Gastroesophageal sphincter (tissue), 4 donors: ENCODE data around the gene STARD9. TPM values are rescaled to one million over a fixed set of nuclear protein-coding genes. Genes with fewer than 3 reads are reported as not detected.

ENCODE experiments used
- ATAC-seq: fragments of 150-250 bp; one replicate; pipeline ENCODE4 v1.9.1; 2016; ENCODE audit warnings: mild to moderate bottlenecking, moderate library complexity
- H3K27ac ChIP-seq, 4 donors: fragments of 200-600 bp; sonication (generic) in 3 of 4; 1 replicate in 3 of 4; 2 replicates in 1 of 4; pipeline ENCODE4 v1.5.1; 2016 to 2019
- H3K27me3 ChIP-seq: fragments of 200-600 bp; sonication (generic); one replicate; pipeline ENCODE4 v1.5.1; 2019
- H3K36me3 ChIP-seq, 2 donors: fragments of 200-600 bp; sonication (generic); one replicate each; pipeline ENCODE4 v1.5.1; 2019; ENCODE audit warnings: control low read depth in 1 of 2
- H3K4me1 ChIP-seq, 3 donors: fragments of 200-600 bp; sonication (generic); 1 replicate in 2 of 3; 2 replicates in 1 of 3; pipeline ENCODE4 v1.5.1; 2016 to 2019; ENCODE audit warnings: control low read depth in 2 of 3
- H3K4me3 ChIP-seq, 2 donors: fragments of 200-600 bp; sonication (generic); one replicate each; pipeline ENCODE4 v1.5.1; 2019; ENCODE audit warnings: mild to moderate bottlenecking in 1 of 2, moderate library complexity in 1 of 2
- H3K9me3 ChIP-seq, 3 donors: fragments of 200-600 bp; sonication (generic); one replicate each; pipeline ENCODE4 v1.5.1; 2017 to 2019; ENCODE audit warnings: control low read depth in 2 of 3
- EP300 ChIP-seq: sonication (generic); formaldehyde crosslinking; IDR thresholded peaks from one replicate; pipeline ENCODE4 v1.6.1; 2017; ENCODE audit warnings: antibody characterized with exemption, mild to moderate bottlenecking
- POLR2A ChIP-seq, 2 donors: fragments of 450-650 bp; IDR thresholded peaks; one replicate each; pipeline ENCODE4 v1.6.1; 2017; ENCODE audit warnings: antibody characterized with exemption in 2 of 2, mild to moderate bottlenecking in 2 of 2, moderate library complexity in 1 of 2
- POLR2AphosphoS5 ChIP-seq: sonication (generic); formaldehyde crosslinking; IDR thresholded peaks from one replicate; pipeline ENCODE4 v1.6.1; 2017; ENCODE audit warnings: antibody characterized with exemption
- WGBS, 2 donors: methylation state at CpG; one replicate each; pipeline ENCODE4 v1.1.5; 2018; ENCODE audit warnings: low coverage in 1 of 2; 5-methylcytosine and 5-hydroxymethylcytosine counted together
- total RNA-seq, 4 donors: library from RNA; depleted of rRNA; stranded (reverse); fragments of >200 nt; gene quantifications; one replicate each; pipeline ENCODE4 v1.1.0, GENCODE V29; 2016
- TF ChIP-seq, protein P1 (sequence below), 4 experiments: fragments of 200-600 bp in 2 of 4; fragments of 450-650 bp in 2 of 4; sonication (generic) in 1 of 4; IDR thresholded peaks; one replicate each; pipeline ENCODE4 v1.5.1; 2017 to 2019; ENCODE audit warnings: antibody characterized with exemption in 4 of 4, mild to moderate bottlenecking in 2 of 4, moderate library complexity in 2 of 4

STARD9 gene
- 10 to 100 TPM; 15.5 to 78.4 (median 29.1) TPM for total RNA-seq

DNA sequence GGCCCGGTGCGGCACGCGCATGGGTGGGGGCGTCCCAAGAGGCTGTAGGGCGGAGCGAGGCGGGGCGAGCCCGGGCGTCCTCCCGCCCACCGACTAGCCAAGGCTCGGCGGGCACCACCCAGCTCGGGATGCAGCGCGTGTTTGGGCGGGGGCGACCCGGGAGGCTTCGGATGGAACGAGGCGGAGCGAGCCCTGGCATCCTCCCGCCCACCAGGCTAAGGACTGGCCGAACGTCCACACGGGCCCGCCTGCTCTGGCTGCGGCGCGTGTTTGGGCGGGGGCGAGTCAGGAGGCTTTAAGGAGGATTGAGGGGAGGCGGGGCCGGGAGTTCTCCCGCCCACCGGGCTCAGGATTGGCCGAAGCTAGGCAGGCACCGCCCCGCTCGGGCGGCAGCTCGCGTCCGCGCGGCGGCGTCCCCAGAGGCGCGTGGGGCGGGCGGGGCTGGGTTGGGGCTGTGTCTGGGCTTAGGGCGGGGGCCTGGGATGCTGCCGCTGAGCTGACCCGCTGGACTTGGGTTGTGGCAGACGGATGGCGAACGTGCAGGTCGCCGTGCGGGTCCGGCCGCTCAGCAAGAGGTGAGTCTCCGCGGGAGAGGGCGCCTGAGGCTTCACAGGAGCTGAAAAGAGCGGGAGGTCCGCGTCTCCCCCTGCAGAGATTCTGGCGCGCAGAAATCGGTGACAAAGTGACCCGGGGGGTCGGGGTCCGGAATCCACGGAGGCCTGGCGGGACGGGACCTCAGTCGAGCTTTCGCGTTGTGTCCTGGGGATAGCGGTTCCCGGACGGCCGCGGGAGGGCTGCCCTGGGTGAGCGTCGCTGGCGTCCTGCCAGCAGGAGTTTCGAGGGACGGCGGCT lies at the start of gene STARD9:
Gene STARD9 (plus strand): TSS at position 419 of the 852 bp plus-strand sequence. CDS start 110 bp downstream, at position 529.
- no peaks in the 10 kb centered on the region for H3K9me3 ChIP-seq
- H3K27ac ChIP-seq, result peak within 1 kb of the TSS; percentile 83 to 98 (median 95)
- ATAC-seq, result peak; percentile 97
- TF ChIP-seq POLR2A (IDR thresholded peaks at IDR 0.05) (peak; percentile 75 to 77), EP300 (no peak), POLR2AphosphoS5 (peak; percentile 55)
- TF ChIP-seq, protein P1, sequence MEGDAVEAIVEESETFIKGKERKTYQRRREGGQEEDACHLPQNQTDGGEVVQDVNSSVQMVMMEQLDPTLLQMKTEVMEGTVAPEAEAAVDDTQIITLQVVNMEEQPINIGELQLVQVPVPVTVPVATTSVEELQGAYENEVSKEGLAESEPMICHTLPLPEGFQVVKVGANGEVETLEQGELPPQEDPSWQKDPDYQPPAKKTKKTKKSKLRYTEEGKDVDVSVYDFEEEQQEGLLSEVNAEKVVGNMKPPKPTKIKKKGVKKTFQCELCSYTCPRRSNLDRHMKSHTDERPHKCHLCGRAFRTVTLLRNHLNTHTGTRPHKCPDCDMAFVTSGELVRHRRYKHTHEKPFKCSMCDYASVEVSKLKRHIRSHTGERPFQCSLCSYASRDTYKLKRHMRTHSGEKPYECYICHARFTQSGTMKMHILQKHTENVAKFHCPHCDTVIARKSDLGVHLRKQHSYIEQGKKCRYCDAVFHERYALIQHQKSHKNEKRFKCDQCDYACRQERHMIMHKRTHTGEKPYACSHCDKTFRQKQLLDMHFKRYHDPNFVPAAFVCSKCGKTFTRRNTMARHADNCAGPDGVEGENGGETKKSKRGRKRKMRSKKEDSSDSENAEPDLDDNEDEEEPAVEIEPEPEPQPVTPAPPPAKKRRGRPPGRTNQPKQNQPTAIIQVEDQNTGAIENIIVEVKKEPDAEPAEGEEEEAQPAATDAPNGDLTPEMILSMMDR (IDR thresholded peaks at IDR 0.05), result peak in 2 of 4 experiments; percentile 13 to 17
- peaks cover 0 to 54% (median 13%) of the 10 kb centered on the region in 3 donors for H3K4me1 ChIP-seq
- no peaks in the 10 kb centered on the region for H3K36me3 ChIP-seq
- no peaks in the 10 kb centered on the region for H3K27me3 ChIP-seq
- H3K4me3 ChIP-seq, result peak within 1 kb of the TSS; percentile 81 to 93
- whole genome bisulfite sequencing, 2 donors, result 0% methylated on average over 2 to 12 of the region's 95 CpGs

DNA sequence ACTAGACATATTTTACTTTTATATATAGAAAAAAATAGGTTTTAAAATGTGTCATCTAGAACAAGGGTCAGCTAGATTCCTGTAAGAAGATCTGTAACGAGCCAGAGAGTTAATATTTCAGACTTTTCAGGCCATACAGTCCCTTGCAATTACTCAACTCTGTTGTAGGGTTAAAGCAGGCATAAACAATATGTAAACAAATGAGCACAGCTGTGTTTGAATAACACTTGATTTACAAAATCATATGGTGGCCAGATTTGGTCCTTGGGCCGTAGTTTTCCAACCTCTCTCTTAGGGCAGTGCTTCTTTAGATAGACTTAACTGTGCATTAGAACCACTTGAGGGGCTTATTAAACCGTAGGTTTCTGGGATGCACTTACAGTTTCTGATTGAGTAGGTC lies 46.4 kb upstream of the STARD9 start:
- Histone ChIP-seq H3K9me3 (no peaks in the 10 kb centered on the region), H3K4me1 (no peaks in the 10 kb centered on the region), H3K4me3 (no peak overlapping the region), H3K27me3 (no peaks in the 10 kb centered on the region), H3K27ac (no peak overlapping the region), H3K36me3 (peaks cover 5 to 90% of the 10 kb centered on the region in 2 donors)
- WGBS, 2 donors, result 84 to 93% methylated on average over 3 of the region's 3 CpGs
- TF ChIP-seq POLR2A (IDR thresholded peaks at IDR 0.05), result no peak
- no peak for TF ChIP-seq POLR2AphosphoS5
- TF ChIP-seq EP300, result no peak
- TF ChIP-seq, protein P1 (IDR thresholded peaks at IDR 0.05), result no peak
- ATAC-seq, result no peak

DNA sequence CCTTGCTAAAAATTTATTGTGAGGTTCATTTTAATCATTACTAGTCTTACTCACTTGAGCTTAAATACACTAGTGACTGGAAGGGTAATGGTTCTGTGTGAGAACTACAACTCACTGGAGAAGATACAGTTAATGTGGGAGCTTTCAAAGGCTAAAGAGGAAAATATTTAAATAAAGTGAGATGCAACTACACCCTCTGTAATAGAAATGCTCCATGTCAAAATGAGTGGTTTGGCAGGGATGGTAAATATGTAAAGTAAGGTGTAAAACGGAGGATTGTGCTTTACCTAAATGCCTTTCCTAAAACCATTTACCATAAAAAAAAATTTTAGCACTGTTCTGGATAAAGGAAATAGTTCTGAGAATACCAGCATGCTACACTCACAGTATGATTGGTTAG lies 42.2 kb upstream of the STARD9 start:
- H3K4me1 ChIP-seq, result no peaks in the 10 kb centered on the region
- 90 to 100% methylated on average over 1 of the region's 1 CpG for WGBS, 2 donors
- no peaks in the 10 kb centered on the region for H3K27me3 ChIP-seq
- no peak for ATAC-seq
- peaks cover 5 to 92% of the 10 kb centered on the region in 2 donors for H3K36me3 ChIP-seq
- H3K9me3 ChIP-seq, result no peaks in the 10 kb centered on the region
- no peak overlapping the region for H3K27ac ChIP-seq
- TF ChIP-seq, protein P1 (IDR thresholded peaks at IDR 0.05), result no peak
- no peak for TF ChIP-seq POLR2A (IDR thresholded peaks at IDR 0.05)
- TF ChIP-seq EP300, result no peak
- TF ChIP-seq POLR2AphosphoS5, result no peak
- H3K4me3 ChIP-seq, result no peak overlapping the region

DNA sequence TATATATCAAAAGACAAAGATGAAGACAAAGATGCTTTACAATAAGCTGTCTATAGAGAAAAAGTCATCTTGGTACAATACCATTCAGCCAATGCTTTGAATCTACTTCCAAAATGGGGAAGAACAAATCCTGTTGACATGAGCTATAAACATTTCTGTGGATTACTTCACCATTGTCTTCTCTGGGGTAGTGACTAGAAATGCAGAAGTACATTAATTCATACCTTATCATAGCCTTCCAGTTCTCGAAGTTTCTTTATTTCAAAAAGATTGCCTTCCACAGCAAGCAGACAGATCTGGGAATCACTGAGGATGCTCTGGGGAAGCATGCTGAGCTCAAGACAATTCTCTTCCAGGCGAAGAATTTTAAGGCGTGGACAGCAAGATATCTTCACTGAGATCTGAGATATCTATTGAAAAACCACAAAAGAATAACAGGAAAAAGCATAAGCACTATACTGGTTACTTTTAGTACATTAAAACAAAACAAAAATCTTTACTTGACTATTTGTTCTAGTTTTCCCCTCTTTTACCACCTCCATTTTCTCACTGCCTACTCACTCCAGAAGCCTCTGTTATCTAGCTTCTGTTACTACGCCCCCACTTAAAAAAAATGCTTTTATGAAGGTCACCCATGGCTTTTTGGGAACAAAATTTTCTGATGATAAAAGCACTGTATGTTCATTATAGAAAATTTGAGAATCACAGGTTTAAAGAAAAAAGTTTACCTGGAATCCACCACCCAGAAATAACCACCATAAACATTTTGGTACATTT lies 30.4 kb upstream of the STARD9 start:
- no peak for TF ChIP-seq EP300
- TF ChIP-seq POLR2AphosphoS5, result no peak
- no peak for TF ChIP-seq POLR2A (IDR thresholded peaks at IDR 0.05)
- TF ChIP-seq, protein P1 (IDR thresholded peaks at IDR 0.05), result no peak
- H3K4me3 ChIP-seq, result no peak overlapping the region
- no peaks in the 10 kb centered on the region for H3K9me3 ChIP-seq
- no peaks in the 10 kb centered on the region for H3K27me3 ChIP-seq
- ATAC-seq, result no peak
- peaks cover 0 to 59% of the 10 kb centered on the region in 2 donors for H3K36me3 ChIP-seq
- peaks cover 2 to 36% (median 8%) of the 10 kb centered on the region in 3 donors for H3K4me1 ChIP-seq
- H3K27ac ChIP-seq, result no peak overlapping the region
- 82 to 86% methylated on average over 4 of the region's 4 CpGs for WGBS, 2 donors
